Activated naive CD8-positive, alpha-beta T cell treated with anti-CD3 and anti-CD28 coated beads for 36 hours (primary cell): ENCODE results near the gene SCYL1. TPM values are rescaled to one million over a fixed set of nuclear protein-coding genes. Genes with fewer than 3 reads are reported as not detected.
A peak's percentile ranks its signal among the peaks of the same experiment; 100 is the strongest.

ENCODE experiments used
- DNase-seq: peaks from one replicate; pipeline ENCODE4 v3.0.0; 2021
- H3K27ac Mint-ChIP-seq: one replicate; pipeline ENCODE4 v1.8.0; 2022; ENCODE audit warnings: mild to moderate bottlenecking, moderate library complexity, mixed read lengths
- H3K27me3 Mint-ChIP-seq: one replicate; pipeline ENCODE4 v1.8.0; 2022; ENCODE audit warnings: mild to moderate bottlenecking, mixed read lengths
- H3K36me3 Mint-ChIP-seq: one replicate; pipeline ENCODE4 v1.8.0; 2021; ENCODE audit warnings: mild to moderate bottlenecking, mixed read lengths
- H3K4me1 Mint-ChIP-seq: one replicate; pipeline ENCODE4 v1.8.0; 2021; ENCODE audit warnings: mixed read lengths
- H3K4me3 Mint-ChIP-seq: one replicate; pipeline ENCODE4 v1.8.0; 2022; ENCODE audit warnings: mild to moderate bottlenecking, moderate library complexity, mixed read lengths
- H3K9me3 Mint-ChIP-seq: one replicate; pipeline ENCODE4 v1.8.0; 2022; ENCODE audit warnings: mixed read lengths
- total RNA-seq, 2 experiments: library from RNA; stranded (reverse); gene quantifications; one replicate each; pipeline ENCODE4 v1.2.3, GENCODE V29; 2021

SCYL1 gene
- 10 to 100 TPM; 70.5 to 80.3 TPM for total RNA-seq

GRCh38 chr11:65524741-65525545 is at the start of gene SCYL1:
TSS of gene SCYL1 (plus strand) at chr11:65525083. CDS start at chr11:65525154, 71 bp downstream.
- DNase-seq: peak; percentile 76
- peaks cover 4% of the 10 kb centered on the region for H3K9me3 Mint-ChIP-seq
- H3K36me3 Mint-ChIP-seq: peaks cover 18% of the 10 kb centered on the region
- H3K4me3 Mint-ChIP-seq: peak within 1 kb of the TSS; percentile 94
- H3K27ac Mint-ChIP-seq: peak within 1 kb of the TSS; percentile 87
- H3K27me3 Mint-ChIP-seq: no peaks in the 10 kb centered on the region
- peaks cover 46% of the 10 kb centered on the region for H3K4me1 Mint-ChIP-seq

DNA sequence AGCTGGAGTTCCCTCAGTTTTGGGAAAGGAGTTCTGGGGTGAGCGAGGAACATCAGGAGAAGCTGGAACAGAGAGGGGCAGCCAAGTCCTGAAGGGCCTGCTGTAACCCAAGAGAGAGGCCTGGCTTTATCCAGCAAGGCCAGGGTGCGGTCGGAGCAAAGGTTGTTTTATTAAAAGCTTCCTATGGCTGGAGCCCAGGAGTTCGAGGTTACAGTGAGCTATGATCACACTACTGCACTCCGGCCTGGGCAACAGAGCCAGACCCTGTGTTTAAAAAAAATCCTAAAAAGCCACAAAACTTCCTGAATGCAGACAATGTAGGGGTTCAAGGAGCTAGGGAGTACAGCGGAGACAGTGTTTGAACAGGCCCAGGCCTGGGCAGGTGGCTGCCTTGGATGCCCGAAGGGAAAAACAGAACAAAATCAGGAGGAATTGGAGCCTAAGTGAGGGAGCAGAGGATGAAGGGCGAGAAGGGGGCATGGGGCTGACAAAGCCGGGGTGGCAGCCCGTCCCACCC is 48.2 kb upstream of the SCYL1 start:
- Mint-ChIP-seq H3K9me3 (no peaks in the 10 kb centered on the region), H3K4me3 (peak overlapping the region; percentile 95), H3K27me3 (no peaks in the 10 kb centered on the region), H3K27ac (peak overlapping the region; percentile 99), H3K4me1 (peaks cover 28% of the 10 kb centered on the region), H3K36me3 (peaks cover 6% of the 10 kb centered on the region)
- DNase-seq: no peak

GRCh38 chr11:65477149-65477965 is 47.5 kb upstream of the SCYL1 start:
- Mint-ChIP-seq H3K27ac (peak overlapping the region; percentile 99), H3K4me3 (peak overlapping the region; percentile 95), H3K9me3 (no peaks in the 10 kb centered on the region), H3K36me3 (peaks cover 6% of the 10 kb centered on the region), H3K4me1 (peaks cover 22% of the 10 kb centered on the region), H3K27me3 (no peaks in the 10 kb centered on the region)
- peak; percentile 95 for DNase-seq

DNA sequence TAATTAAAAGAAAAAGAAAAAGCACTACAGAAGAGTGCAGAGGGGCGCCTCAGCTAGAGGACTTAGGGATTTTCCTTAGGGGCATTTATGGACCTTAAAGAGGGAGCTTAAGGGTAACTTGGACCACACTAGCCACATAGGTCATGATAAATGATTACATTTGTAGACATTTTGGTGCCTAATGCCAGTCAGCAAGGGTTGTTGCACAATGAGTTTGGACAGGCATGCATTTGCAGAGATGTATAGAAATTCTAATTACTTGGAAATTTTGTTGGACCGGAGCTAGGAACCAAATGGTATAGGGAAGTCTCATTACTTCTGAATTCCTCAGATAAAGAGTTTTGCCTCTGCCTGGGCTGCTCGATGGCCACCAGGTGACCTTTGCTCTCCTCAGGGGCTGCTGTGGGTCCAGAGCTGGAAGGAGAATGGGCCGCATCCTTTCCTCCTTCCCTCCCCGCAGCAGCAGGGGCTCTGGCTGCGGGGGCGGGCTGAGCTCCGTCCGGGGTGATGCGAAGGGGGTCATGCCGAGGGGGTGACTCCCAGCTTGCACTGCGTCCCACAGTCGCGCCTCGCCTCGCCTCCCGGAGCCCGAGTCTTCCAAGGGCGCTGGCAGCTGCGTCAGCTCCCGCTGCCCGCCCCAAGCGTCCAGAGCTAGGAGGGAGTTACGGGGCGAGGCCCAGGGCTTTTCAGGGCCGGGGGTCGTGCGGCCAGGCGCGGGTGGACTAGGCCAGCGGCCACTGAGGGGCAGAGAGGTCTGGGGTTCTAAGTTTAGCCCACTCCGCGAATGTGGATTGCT is 46.3 kb upstream of the SCYL1 start:
- no peaks in the 10 kb centered on the region for H3K9me3 Mint-ChIP-seq
- no peak overlapping the region for H3K4me3 Mint-ChIP-seq
- H3K36me3 Mint-ChIP-seq: peaks cover 6% of the 10 kb centered on the region
- H3K4me1 Mint-ChIP-seq: peaks cover 16% of the 10 kb centered on the region
- H3K27me3 Mint-ChIP-seq: no peaks in the 10 kb centered on the region
- H3K27ac Mint-ChIP-seq: no peak overlapping the region
- DNase-seq: no peak

- no peak overlapping the region for H3K4me3 Mint-ChIP-seq
- no peak for DNase-seq
- H3K9me3 Mint-ChIP-seq: no peaks in the 10 kb centered on the region
- no peak overlapping the region for H3K27ac Mint-ChIP-seq
- H3K27me3 Mint-ChIP-seq: no peaks in the 10 kb centered on the region
- peaks cover 16% of the 10 kb centered on the region for H3K4me1 Mint-ChIP-seq
- H3K36me3 Mint-ChIP-seq: peaks cover 6% of the 10 kb centered on the region
Measured at GRCh38 chr11:65479184-65480145, 45.4 kb upstream of the SCYL1 start.

GRCh38 chr11:65482306-65482850 is 42.5 kb upstream of the SCYL1 start:
- Mint-ChIP-seq H3K27ac (no peak overlapping the region), H3K9me3 (no peaks in the 10 kb centered on the region), H3K4me3 (no peak overlapping the region), H3K27me3 (no peaks in the 10 kb centered on the region), H3K36me3 (no peaks in the 10 kb centered on the region), H3K4me1 (peaks cover 19% of the 10 kb centered on the region)
- DNase-seq: no peak

DNA sequence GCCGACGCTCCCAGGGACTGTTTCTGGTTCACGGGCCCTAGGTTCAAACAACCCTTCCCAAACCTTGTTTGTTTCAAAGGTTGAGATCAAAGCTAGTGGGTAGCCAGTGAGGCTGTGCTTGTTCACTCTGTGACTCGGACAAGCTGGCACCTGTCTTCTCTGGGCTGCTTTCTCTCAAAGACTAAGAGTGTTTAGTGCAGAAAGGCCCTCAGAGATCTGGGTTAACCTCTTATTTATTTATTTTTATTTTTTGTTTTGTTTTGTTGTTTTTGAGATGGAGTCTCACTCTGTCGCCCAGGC is 39.0 kb upstream of the SCYL1 start:
- peaks cover 32% of the 10 kb centered on the region for H3K4me1 Mint-ChIP-seq

DNA sequence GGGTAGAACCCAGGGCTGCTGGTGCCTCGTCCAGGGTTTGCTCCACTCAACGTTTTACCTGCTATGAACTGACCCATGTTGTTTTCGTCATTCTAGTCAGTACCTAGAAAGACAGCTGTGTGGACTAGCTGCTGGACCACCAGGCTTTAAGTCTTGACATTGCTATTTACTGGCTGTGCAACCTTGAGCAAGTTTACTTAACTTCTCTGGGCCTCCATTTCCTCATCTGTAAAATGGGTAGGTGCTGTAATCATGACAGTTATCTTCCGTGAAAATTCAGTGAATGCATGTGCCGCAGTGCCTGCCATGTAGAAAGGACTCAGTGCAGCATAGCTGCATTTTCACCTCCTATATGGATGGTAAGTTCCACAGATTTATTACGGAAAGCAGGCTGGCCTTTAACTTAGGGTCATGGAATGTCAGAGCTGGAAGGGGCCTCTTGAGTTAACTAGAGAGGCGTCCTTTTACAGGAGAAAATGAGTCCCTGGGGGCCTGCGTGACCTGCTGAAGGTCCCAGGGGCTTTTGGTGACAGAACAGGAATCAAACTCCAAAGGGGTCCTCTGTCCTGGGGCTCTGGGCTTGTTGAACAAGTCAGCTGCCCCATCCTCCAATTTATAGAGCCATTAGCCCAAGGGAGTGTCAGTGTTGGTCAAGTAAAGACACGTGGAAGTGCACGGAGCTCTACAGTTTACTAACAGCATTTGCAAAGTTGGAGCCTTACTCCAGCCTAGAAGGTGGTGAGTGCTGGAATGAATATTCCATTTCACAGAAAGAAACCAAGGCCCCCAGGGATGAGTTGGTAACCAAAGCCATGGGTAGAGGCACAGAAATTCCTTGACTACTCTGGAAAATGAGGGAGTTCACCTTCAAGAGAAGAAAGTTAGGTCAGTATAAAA is 38.1 kb upstream of the SCYL1 start:
- H3K4me1 Mint-ChIP-seq: peaks cover 37% of the 10 kb centered on the region
- no peaks in the 10 kb centered on the region for H3K27me3 Mint-ChIP-seq
- H3K4me3 Mint-ChIP-seq: no peak overlapping the region
- DNase-seq: no peak
- H3K9me3 Mint-ChIP-seq: no peaks in the 10 kb centered on the region
- H3K36me3 Mint-ChIP-seq: no peaks in the 10 kb centered on the region
- H3K27ac Mint-ChIP-seq: peak overlapping the region; percentile 76

More for the DNA sequence above, 39.0 kb upstream of the SCYL1 start:
- Mint-ChIP-seq H3K27me3 (no peaks in the 10 kb centered on the region), H3K36me3 (no peaks in the 10 kb centered on the region), H3K9me3 (no peaks in the 10 kb centered on the region), H3K4me3 (no peak overlapping the region), H3K27ac (no peak overlapping the region)
- no peak for DNase-seq

- Mint-ChIP-seq H3K4me1 (peaks cover 46% of the 10 kb centered on the region), H3K4me3 (peak overlapping the region; percentile 4), H3K27ac (peak overlapping the region; percentile 76), H3K27me3 (no peaks in the 10 kb centered on the region), H3K36me3 (no peaks in the 10 kb centered on the region), H3K9me3 (no peaks in the 10 kb centered on the region)
- DNase-seq: no peak
Measured at GRCh38 chr11:65487467-65488272, 37.2 kb upstream of the SCYL1 start.

- Mint-ChIP-seq H3K27ac (peak overlapping the region; percentile 76), H3K9me3 (no peaks in the 10 kb centered on the region), H3K4me1 (peaks cover 53% of the 10 kb centered on the region), H3K36me3 (no peaks in the 10 kb centered on the region), H3K4me3 (no peak overlapping the region), H3K27me3 (no peaks in the 10 kb centered on the region)
- DNase-seq: no peak
Measured at GRCh38 chr11:65488273-65489034, 36.4 kb upstream of the SCYL1 start.

GRCh38 chr11:65489035-65489705 is 35.7 kb upstream of the SCYL1 start:
- Mint-ChIP-seq H3K27ac (no peak overlapping the region), H3K27me3 (no peaks in the 10 kb centered on the region), H3K4me3 (no peak overlapping the region), H3K36me3 (no peaks in the 10 kb centered on the region), H3K9me3 (no peaks in the 10 kb centered on the region), H3K4me1 (peaks cover 59% of the 10 kb centered on the region)
- no peak for DNase-seq
